ENCODE measurements around the gene SIGLEC5.

DNA sequence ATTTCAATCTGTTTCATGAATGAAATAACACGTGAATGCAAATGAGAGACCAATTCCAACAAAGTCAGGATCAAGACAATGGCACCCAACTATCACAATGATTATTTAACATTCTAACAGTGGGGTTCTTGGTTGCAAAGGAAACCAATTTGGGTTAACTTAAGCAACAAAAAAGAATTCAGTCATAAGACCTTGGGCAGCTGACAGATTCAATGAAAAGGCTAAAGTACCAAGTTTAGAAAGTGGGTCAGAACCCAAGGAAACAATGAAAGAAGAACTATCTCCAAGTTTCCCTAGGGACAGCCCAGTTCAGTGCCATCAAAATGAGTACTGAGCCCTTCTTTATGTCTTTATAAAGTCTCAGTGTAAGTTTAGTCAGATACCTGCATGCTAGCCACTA lies 33.9 kb upstream of the SIGLEC5 start:
- TF ChIP-seq, protein P1, sequence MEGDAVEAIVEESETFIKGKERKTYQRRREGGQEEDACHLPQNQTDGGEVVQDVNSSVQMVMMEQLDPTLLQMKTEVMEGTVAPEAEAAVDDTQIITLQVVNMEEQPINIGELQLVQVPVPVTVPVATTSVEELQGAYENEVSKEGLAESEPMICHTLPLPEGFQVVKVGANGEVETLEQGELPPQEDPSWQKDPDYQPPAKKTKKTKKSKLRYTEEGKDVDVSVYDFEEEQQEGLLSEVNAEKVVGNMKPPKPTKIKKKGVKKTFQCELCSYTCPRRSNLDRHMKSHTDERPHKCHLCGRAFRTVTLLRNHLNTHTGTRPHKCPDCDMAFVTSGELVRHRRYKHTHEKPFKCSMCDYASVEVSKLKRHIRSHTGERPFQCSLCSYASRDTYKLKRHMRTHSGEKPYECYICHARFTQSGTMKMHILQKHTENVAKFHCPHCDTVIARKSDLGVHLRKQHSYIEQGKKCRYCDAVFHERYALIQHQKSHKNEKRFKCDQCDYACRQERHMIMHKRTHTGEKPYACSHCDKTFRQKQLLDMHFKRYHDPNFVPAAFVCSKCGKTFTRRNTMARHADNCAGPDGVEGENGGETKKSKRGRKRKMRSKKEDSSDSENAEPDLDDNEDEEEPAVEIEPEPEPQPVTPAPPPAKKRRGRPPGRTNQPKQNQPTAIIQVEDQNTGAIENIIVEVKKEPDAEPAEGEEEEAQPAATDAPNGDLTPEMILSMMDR (IDR thresholded peaks at IDR 0.05 in 8 of 11, conservative IDR thresholded peaks at IDR 0.05 in 3 of 11) = no peak
- TF ChIP-seq POLR2A (IDR thresholded peaks at IDR 0.05) = no peak

Data from spleen (tissue), 7 donors.